ENCODE data around the gene PIK3R1.

PIK3R1 gene

GRCh38 chr5:68287976-68288706 lies 72.6 kb downstream of the PIK3R1 start:
- in situ Hi-C loops (cut with MboI; ENCODE audit: low sequenced_read_pairs): loop anchor here (25.0 kb wide), 1 partner anchor 174 kb away; no protein-coding TSS in a partner anchor

GRCh38 chr5:68288707-68289134 lies 73.2 kb downstream of the PIK3R1 start:
- in situ Hi-C loops (cut with MboI; ENCODE audit: low sequenced_read_pairs): loop anchor here (25.0 kb wide), 1 partner anchor 174 kb away; no protein-coding TSS in a partner anchor

GRCh38 chr5:68289498-68289897 lies 73.9 kb downstream of the PIK3R1 start:
- in situ Hi-C loops (cut with MboI; ENCODE audit: low sequenced_read_pairs): loop anchor here (25.0 kb wide), 1 partner anchor 173 kb away; no protein-coding TSS in a partner anchor

GRCh38 chr5:68290260-68290674 lies 74.7 kb downstream of the PIK3R1 start:
- in situ Hi-C loops (cut with MboI; ENCODE audit: low sequenced_read_pairs): loop anchor here (25.0 kb wide), 1 partner anchor 172 kb away; no protein-coding TSS in a partner anchor

- in situ Hi-C loops (cut with MboI; ENCODE audit: low sequenced_read_pairs): loop anchor here (25.0 kb wide), 1 partner anchor 171 kb away; no protein-coding TSS in a partner anchor
These were observed 75.3 kb downstream of the PIK3R1 start for GRCh38 chr5:68290847-68291246.

GRCh38 chr5:68292316-68292715 lies 76.8 kb downstream of the PIK3R1 start:
- in situ Hi-C loops (cut with MboI; ENCODE audit: low sequenced_read_pairs): loop anchor here (25.0 kb wide), 1 partner anchor 170 kb away; no protein-coding TSS in a partner anchor

GRCh38 chr5:68295772-68296171 lies 80.2 kb downstream of the PIK3R1 start:
- in situ Hi-C loops (cut with MboI; ENCODE audit: low sequenced_read_pairs): loop anchor here (25.0 kb wide), 1 partner anchor 167 kb away; no protein-coding TSS in a partner anchor

- in situ Hi-C loops (cut with MboI; ENCODE audit: low sequenced_read_pairs): loop anchor here (25.0 kb wide), 1 partner anchor 165 kb away; no protein-coding TSS in a partner anchor
These were observed 81.3 kb downstream of the PIK3R1 start for GRCh38 chr5:68296895-68297294.

GRCh38 chr5:68297656-68298055 lies 82.1 kb downstream of the PIK3R1 start:
- in situ Hi-C loops (cut with MboI; ENCODE audit: low sequenced_read_pairs): loop anchor here (25.0 kb wide), 1 partner anchor 165 kb away; no protein-coding TSS in a partner anchor

GRCh38 chr5:68298479-68298878 lies 82.9 kb downstream of the PIK3R1 start:
- in situ Hi-C loops (cut with MboI; ENCODE audit: low sequenced_read_pairs): loop anchor here (25.0 kb wide), 1 partner anchor 164 kb away; no protein-coding TSS in a partner anchor

- in situ Hi-C loops (cut with MboI; ENCODE audit: low sequenced_read_pairs): loop anchor here (25.0 kb wide), 1 partner anchor 163 kb away; no protein-coding TSS in a partner anchor
These were observed 83.5 kb downstream of the PIK3R1 start for GRCh38 chr5:68299105-68299504.

GRCh38 chr5:68299575-68299974 lies 84.0 kb downstream of the PIK3R1 start:
- in situ Hi-C loops (cut with MboI; ENCODE audit: low sequenced_read_pairs): loop anchor here (25.0 kb wide), 1 partner anchor 163 kb away; no protein-coding TSS in a partner anchor

GRCh38 chr5:68303038-68303738 lies 87.6 kb downstream of the PIK3R1 start:
- in situ Hi-C loops (cut with MboI; ENCODE audit: low sequenced_read_pairs): no loop called here

GRCh38 chr5:68303754-68304420 lies 88.3 kb downstream of the PIK3R1 start:
- in situ Hi-C loops (cut with MboI; ENCODE audit: low sequenced_read_pairs): no loop called here

GRCh38 chr5:68304421-68305052 lies 89.0 kb downstream of the PIK3R1 start:
- in situ Hi-C loops (cut with MboI; ENCODE audit: low sequenced_read_pairs): no loop called here

GRCh38 chr5:68305223-68305870 lies 89.8 kb downstream of the PIK3R1 start:
- in situ Hi-C loops (cut with MboI; ENCODE audit: low sequenced_read_pairs): no loop called here

GRCh38 chr5:68306361-68307014 lies 90.9 kb downstream of the PIK3R1 start:
- in situ Hi-C loops (cut with MboI; ENCODE audit: low sequenced_read_pairs): no loop called here

- in situ Hi-C loops (cut with MboI; ENCODE audit: low sequenced_read_pairs): no loop called here
These were observed 97.8 kb downstream of the PIK3R1 start for GRCh38 chr5:68313336-68313735.

- in situ Hi-C loops (cut with MboI; ENCODE audit: low sequenced_read_pairs): no loop called here
These were observed 98.9 kb downstream of the PIK3R1 start for GRCh38 chr5:68314465-68314864.

All from HL-60/S4 treated with retinoic acid at 250 ng/mL for 4 days and 3 days (cell line).